Activated T-cell treated with anti-CD3 and anti-CD28 coated beads, Interleukin-2, amount 50 U/mL, for 48 hours (primary cell): ENCODE results near the gene SOX13.
A peak's percentile ranks its signal among the peaks of the same experiment; 100 is the strongest.

Experiments
- DNase-seq, 2 experiments: peaks; one replicate each; pipeline ENCODE4 v3.0.0-alpha.2; 2020

Gene SOX13

DNA sequence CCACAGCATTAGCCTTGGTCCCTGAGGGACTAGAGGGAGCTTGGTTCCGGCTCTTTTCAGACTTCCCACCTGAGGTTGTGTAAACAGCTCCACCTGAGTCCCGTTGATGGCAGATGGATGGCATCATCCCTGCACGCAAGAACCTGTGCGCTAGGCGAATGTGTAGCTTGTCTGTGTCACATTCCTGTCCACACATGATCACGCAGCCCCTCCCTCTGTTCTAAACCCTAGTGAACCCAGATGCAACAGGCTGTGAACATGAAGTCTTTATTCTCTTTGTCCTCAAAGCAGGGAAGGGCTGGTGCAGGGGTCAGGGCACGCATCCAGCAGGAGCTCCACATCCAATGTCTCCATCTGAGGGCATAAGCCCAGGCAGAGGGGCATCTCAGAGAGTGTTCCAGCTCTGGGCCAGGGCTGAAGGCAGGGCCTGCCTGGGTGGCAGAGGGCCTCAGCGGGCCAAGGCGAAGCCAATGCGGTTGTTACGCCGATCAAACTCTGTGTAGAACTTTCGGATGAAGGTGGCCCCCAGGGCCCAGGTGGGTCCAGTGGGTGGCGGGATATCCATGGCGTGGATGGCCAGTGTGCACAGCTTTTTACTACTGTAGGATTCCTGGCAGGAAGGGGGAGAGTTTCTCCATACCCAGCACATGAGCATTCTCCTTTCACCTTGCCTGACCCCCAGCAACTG lies 81.8 kb downstream of the SOX13 start:
- no peak for DNase-seq

DNA sequence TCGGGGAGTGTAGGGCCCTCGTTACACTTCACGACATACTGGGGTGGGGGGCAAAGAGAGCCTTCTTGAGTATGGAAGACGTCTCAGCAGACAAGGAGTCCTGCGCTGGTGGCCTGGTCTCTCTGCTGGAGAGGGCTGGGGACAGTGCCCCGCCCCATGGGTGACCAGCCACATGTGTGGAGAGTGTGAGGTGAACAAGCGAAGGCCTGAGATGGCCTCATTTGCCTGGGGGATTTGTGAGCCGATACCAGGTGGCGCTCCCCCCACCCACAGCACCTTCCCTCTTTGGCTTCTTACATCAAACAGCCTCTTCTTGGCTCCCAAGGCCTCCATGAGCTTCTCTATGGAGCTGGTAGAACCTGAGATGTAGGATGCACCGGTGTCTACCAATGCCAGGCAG lies 83.0 kb downstream of the SOX13 start:
- no peak for DNase-seq

DNA sequence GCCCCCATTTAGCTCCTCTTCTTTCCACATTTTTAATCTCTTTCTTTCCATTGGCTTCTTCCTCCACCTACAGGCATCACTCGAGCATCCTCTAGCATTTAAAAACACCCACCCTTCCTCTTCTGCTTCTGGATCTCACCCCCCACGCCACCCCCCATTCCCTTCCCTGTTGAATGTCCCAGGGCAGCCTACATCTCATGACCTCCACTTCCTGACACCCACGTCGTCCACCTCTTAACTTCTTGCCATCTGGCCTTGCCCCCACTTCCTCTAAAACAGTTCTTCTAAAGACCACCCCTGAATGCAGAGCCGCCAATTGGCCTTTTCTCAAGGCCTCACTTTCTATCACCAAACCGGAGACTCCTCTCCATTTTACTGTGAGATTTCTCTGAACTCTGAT lies 85.0 kb downstream of the SOX13 start:
- no peak for DNase-seq

DNA sequence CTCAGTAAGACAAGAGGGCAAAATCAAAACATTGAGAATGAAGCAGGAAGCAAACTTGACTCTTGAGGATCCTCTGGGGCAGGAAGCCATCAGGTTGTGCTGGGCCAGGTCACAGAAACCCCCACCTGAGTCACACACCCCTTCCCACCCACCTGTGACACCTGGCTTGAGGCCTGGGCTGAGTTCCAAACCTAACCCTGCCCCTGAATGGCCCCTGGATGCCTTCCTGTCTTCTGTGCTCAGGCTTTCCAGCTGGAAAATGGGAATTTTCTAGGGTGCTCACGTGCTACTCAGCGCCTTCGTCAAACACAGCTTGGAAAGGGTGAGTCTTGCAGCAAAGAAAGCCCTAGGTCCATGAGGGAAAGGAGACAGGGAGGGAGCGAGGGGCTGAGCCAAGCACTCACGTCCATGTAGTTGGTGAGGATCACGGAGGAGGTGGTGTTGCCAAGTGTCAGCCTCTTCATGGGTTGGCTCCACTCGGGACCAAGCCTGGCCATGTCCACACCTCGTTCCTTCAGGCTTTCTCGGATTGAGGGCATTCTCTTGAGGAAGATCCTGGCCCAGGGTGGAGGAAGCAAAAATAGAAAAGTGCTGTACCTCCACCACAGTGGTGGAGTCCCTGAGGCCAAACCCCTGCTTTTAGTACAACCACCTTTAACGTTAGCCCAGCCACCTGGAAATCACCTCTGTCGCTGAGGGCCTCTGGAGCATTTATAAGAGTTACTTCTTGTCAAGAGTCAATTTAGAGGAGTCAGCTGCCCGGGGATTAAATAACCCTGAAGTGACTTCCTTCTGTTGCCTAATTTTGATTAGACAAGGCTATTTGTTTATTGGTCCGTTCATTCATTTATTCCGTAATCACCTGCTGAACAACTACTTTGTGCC lies 88.9 kb downstream of the SOX13 start:
- no peak for DNase-seq

DNA sequence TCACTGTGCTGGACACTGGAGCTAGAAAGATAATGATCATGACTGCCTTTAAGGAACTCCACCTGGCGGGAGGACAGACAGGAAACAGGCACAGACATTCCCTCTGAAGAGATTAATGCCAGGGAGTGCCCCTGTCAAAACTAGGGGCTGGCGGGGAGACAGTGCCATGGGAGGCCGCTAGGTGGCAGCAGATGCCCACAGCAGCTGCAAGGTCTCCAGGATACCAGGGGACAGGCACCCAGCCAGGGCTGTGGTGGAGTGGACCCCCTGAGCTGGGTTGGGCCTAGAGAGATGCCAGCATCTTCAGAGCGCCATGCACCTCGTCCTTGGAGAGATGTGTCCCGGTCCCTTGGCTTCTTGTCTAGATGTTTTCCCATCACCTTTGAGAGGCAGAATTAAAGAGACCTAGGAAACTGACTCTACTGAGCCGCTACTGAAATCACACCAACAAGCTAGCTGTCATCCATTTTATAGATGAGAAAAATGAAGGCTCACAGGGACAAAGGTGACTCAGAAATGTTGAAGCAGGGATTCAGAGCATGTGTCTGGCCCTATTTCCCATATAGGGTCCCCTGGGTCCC lies 89.7 kb downstream of the SOX13 start:
- DNase-seq: peak; percentile 90

DNA sequence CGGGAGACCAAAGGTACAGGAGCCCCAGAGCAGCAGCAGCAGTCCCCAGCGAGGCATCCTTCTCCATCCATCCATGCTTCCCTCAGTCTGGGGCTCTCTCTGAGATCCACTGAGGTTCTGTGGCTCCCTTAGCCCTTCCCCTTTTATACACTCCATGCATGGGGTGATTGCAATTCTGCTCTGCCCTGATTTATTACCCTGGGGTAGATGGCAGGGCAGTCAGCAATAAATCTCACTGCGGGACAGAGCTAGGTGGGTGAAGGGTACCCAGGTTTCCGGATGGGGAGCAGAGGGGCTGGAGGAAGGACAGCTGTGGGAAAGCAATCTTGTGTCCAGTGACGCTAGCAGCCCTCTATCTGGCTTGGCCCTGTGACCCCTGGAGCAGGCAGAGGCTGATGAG lies 93.3 kb downstream of the SOX13 start, which contains the start of gene REN:
Gene REN, minus strand, starts transcription at position 119 of the 400 bp plus-strand sequence. Its CDS starts 44 bp downstream, at position 75.
- DNase-seq: no peak

DNA sequence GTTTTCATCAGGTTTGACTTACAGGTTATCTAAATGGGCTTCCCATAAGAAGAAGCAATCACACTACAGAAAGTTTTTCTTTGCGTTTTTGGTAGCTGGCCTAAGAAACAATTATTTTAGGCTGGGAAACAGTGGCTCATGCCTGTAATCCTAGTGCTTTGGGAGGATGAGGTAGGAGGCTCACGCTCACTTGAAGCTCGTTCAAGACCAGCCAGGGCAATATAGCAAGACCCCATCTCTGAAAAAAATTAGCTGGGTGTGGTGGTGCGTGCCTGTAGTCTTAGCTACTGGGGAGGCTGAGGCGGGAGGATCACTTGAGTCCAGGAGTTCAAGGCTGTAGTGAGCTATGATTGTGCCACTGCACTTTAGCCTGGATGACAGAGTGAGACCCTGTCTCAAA lies 94.8 kb downstream of the SOX13 start:
- no peak for DNase-seq

DNA sequence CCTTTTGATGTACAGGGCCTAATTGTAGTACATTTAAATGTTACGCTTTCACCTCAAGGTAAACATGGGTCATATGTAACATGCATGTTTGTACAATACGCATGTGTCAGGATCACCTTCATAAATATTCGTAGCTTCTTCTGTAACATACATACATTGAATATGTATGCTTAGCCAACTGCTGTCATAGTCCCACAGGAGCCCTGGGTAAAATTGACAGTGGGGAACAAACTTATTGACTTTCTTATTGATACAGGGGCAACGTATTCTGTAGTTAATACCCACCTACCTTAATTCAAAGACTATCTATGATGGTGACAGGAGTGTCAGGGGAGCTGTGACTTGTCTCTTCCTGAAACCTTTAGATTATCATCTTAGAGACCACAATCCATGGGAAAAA lies 96.9 kb downstream of the SOX13 start:
- DNase-seq: no peak

DNA sequence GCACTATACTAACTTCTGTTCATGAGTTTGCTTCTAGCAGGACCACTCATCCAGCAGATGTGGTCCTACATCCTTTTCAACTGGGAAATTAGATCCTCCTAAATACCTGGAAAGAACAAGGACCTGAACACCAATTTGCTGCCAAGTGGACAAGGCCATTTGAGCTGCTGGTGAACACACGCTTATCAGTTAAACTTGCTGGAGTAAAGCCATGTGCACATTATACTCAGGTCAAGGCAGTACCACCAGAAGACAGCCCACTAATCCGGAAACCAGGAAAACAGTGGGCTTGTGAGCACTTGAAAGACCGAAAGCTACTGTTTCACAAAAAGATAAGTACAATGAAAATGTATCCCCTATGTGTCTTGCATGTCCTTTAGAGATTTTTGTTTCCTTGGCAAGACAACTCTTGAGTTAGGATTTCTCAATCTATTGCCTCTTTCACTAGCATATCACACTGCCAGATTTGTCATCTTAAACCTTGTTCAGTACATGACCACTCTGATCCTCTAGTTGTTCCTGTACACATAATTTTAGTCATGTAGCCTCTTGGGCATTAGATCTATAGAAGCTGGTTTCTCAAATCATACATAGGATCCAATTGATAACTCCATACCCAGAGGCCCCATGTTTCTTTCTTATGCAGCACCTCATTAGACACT lies 97.7 kb downstream of the SOX13 start:
- no peak for DNase-seq

DNA sequence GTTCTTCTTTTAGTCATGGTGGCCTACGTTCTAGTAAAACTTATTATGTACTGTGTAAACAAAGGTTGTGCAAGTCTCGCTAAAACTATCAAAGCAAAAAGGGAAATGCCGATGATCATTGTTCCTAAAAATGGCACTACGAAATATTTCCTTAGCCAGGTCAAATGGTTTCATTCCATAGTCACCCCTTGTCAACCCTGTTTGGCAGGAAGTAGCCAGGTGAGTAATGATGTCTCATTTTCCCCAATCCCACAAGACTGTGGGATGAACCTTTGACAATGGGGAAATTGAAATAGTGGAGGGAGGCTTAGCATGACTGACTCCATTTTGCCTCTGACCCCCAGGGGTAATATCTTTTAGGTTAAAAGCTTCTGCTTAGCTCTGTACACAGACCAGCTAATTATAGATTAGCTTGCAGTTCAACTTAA lies 98.8 kb downstream of the SOX13 start:
- DNase-seq: no peak

DNA sequence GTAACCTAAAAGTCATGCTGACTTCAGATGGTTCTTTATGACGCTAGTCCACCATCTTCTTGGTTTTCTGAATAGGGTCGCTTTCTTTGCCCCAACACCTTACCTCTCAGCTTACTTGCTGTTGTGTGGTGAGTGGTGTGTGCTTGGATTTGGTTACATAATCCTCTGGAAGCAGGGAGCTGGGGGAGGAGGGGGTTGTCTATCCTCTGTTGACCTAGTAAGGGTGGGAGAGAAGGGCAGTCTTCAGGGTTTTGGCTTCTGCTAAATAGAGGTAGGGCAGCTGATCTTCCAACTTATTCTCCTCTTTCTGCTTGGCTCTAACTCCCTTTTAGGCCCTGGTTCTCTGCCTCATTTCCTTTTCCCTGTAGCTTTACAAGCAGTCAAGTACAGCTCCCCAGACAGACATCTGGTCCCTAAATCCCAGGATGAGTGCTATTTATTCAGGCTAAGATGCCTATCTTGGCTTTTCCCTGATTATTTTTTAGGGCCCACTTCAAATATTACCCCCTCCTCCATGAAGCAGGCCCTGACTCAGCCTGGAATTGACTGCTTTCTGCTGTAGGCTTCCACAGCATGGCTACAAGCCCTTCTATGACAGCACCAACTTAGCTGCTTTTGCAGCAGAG lies 99.6 kb downstream of the SOX13 start:
- no peak for DNase-seq

DNA sequence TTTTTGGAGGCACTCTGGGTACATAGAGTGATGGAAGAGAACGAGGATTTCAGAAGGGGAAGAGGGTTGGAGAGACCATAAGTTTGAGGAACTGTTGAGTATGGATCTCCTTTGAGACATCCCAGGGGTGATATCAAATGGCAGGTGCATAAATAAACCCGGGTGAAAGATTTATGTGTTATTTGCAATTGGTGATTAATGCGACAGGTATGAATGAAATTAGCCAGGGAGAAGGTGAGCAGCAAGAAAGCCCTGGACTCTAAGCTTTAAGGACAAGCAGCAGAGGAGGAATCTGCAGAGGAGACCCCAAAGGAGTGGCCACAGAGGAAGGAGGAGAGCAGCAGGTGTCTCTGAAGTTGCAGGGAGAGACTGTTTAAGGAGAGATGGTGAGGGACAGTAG lies 102.0 kb downstream of the SOX13 start:
- no peak for DNase-seq

DNA sequence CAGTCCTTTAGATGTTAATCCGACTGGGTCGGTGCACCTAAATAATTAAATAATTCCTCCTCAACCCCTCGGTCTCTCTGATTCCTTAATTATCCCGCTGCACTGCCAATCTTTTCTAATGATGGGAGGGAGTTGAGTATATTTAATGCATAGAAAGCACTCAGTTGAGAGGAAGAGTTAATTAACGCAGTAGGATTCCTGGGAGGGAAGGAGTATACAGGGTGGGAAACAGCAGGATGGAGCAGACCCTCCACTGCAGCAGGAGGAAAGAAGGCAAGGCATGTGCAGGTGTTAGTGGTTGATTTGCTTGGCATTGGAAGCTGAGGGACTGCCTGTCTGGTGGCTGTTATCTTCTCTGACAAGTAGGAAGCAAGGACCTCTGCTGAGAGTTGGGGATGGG lies 103.1 kb downstream of the SOX13 start:
- DNase-seq: no peak

DNA sequence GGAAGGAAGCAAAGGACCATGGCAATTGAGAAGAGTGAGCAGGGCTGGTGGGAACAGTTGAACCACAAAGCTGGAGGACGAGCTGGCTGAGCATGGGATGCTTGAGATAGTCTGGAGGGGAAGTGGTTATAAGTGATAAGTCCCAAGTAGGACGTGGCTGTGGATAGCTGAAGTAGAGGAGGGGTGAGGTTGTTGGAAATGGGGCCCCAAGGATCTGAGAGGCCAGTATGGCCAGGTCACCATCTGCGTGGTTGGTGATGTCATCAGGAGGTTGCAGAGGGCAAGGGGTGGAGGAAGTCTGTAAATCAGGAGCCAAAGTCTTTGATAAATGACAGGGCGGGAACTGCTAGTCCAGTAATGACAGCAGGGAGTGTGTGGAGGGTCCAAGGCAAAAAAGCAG lies 104.2 kb downstream of the SOX13 start:
- no peak for DNase-seq
